GM21786 (cell line): ENCODE measurements around the gene CRISP2.

Experiments used
- ATAC-seq: cut with Tn5 transposase; IDR thresholded peaks from one replicate; pipeline ENCODE4 v1.9.1; 2021; ENCODE audit not compliant: unreplicated experiment

CRISP2 gene

GRCh38 chr6:49662231-49662891, 51.0 kb downstream of the CRISP2 start:
- ATAC-seq, result no peak

- ATAC-seq, result no peak
Measured at GRCh38 chr6:49653942-49654341, 59.4 kb downstream of the CRISP2 start.

GRCh38 chr6:49653438-49653837, 59.9 kb downstream of the CRISP2 start:
- ATAC-seq, result no peak

GRCh38 chr6:49651239-49651638, 62.1 kb downstream of the CRISP2 start:
- ATAC-seq, result no peak

- ATAC-seq, result no peak
Measured at GRCh38 chr6:49649988-49650387, 63.4 kb downstream of the CRISP2 start.

GRCh38 chr6:49648036-49648435, 65.3 kb downstream of the CRISP2 start:
- ATAC-seq, result no peak

- ATAC-seq, result no peak
Measured at GRCh38 chr6:49647476-49647875, 65.9 kb downstream of the CRISP2 start.

- ATAC-seq, result no peak
Measured at GRCh38 chr6:49646942-49647341, 66.4 kb downstream of the CRISP2 start.

- no peak for ATAC-seq
Measured at GRCh38 chr6:49646130-49646824, 67.1 kb downstream of the CRISP2 start.

GRCh38 chr6:49645139-49645538, 68.2 kb downstream of the CRISP2 start:
- ATAC-seq, result no peak
